GM21723 (cell line): ENCODE data around the gene NLN.
"Not testable (repeated sequence)": the region's sequence is repeated elsewhere in the genome, so short reads cannot be mapped to it uniquely, and the experiment has no call there.

Source experiments
- ATAC-seq: cut with Tn5 transposase; IDR thresholded peaks from one replicate; pipeline ENCODE4 v1.9.1; 2021; ENCODE audit warnings: mild to moderate bottlenecking, moderate library complexity; ENCODE audit not compliant: unreplicated experiment

Gene NLN

DNA sequence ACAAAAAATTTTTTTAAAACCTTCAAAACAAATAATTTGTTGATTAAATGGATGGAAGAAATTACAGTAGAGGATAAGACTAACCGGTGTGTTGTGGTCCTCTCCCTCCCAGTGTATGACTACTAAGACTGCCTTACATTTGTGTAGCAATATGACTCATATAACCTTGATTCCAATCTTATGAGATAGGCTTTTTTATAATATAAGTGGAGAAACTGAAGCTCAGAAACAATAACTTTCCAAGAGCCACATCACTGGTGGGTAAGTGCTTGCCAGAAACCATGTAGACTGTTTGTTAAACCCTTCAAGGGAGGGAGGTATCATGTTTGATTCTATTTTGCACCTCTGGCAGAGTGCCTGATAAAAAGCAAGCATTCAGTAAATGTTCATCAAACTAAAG is 47.5 kb downstream of the NLN start:
- ATAC-seq, result no peak

- no peak for ATAC-seq
Measured at GRCh38 chr5:65771266-65771665, 49.3 kb downstream of the NLN start.

GRCh38 chr5:65772963-65773362 is 51.0 kb downstream of the NLN start:
- ATAC-seq, result not testable (repeated sequence)

DNA sequence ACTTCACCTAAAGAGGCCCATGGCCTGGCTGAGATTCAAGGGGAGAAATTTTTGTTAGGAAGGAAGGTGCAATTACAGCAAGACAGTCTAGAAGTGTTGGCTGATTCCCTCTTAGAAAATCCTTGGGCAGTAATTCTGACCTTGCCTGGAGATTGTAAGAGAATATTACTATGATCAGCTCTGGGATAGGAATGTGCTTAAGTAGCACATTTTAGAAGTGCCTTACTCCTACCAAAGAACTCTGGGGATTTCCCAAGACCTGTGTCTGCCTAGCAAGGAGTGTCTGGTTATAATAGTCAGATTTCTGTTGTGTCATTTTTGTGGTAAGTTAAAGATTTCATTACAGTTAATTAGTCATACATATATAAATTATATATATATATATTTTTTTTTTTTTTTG is 52.3 kb downstream of the NLN start:
- no peak for ATAC-seq

GRCh38 chr5:65775476-65775875 is 53.5 kb downstream of the NLN start:
- no peak for ATAC-seq

GRCh38 chr5:65776441-65777141 is 54.6 kb downstream of the NLN start:
- ATAC-seq, result no peak

- ATAC-seq, result no peak
Measured at GRCh38 chr5:65778126-65778525, 56.1 kb downstream of the NLN start.

GRCh38 chr5:65779643-65780042 is 57.6 kb downstream of the NLN start:
- ATAC-seq, result peak; percentile 57

DNA sequence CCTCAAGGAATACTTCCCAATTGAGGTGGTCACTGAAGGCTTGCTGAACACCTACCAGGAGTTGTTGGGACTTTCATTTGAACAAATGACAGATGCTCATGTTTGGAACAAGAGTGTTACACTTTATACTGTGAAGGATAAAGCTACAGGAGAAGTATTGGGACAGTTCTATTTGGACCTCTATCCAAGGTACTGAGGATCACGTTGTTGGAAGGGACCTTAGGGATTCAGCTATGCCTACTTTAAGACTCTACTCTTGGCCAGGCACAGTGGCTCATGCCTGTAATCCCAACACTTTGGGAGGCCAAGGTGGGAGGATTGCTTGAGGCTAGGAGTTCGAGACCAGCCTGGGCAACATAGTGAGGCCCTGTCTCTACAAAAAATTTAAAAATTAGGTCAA is 66.3 kb downstream of the NLN start:
- not testable (repeated sequence) for ATAC-seq

GRCh38 chr5:65790371-65791163 is 68.6 kb downstream of the NLN start:
- no peak for ATAC-seq

GRCh38 chr5:65791712-65792673 is 70.0 kb downstream of the NLN start:
- ATAC-seq, result no peak

DNA sequence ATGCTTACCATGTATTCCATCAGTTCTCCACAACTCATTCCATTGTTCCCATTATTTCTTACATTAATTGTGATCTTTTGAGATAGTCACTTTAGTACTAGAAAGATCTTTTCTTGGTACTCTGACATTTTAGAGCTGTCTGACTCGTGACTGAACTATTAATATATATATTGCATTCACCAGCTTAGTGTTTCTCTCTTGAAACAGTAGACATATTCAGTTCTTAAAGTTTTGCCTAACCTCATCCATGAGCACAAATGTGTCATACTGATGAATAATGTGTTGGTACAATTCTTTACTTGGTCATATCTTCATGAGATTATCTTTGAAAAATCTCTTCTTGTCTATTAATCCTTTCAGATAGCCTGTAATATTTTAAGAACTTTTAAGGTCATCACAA is 74.3 kb downstream of the NLN start:
- ATAC-seq, result no peak

DNA sequence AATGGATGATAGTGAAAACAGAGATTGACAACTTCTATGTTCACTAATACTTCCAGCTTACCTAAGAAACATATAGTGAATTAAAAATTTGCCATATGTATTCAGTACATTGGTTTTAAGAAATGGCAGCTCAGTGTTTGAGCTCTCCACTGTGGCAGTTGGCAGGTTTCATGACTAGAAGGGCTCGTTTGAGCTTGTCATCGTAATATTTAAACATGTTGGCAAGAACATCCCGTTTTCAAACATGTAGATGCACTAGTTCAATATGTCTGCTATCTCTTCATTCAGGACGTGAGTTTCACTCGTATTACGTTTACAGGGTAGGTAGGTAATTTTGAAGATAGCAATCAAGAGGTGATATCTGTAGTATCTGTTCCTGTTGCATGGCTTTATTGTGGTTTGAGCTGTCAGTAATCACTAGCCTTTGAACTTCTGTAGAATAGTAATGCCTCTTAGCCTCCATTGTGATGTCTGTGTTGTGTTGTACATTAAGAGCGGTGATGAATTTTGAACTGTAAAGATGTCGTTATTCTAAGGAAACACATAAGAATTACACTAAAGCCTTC is 74.8 kb downstream of the NLN start:
- no peak for ATAC-seq

- no peak for ATAC-seq
Measured at GRCh38 chr5:65797481-65797880, 75.5 kb downstream of the NLN start.

GRCh38 chr5:65799857-65800256 is 77.9 kb downstream of the NLN start:
- ATAC-seq, result no peak

GRCh38 chr5:65800775-65801174 is 78.8 kb downstream of the NLN start:
- no peak for ATAC-seq

- no peak for ATAC-seq
Measured at GRCh38 chr5:65801352-65801783, 79.4 kb downstream of the NLN start.

GRCh38 chr5:65802080-65802479 is 80.1 kb downstream of the NLN start:
- ATAC-seq, result no peak

- ATAC-seq, result no peak
Measured at GRCh38 chr5:65802820-65803219, 80.8 kb downstream of the NLN start.

- ATAC-seq, result no peak
Measured at GRCh38 chr5:65803699-65804391, 81.8 kb downstream of the NLN start.
